Kasumi-1 (cell line): ENCODE measurements around the gene UBE2Z.
"Not testable (repeated sequence)": the region's sequence is repeated elsewhere in the genome, so short reads cannot be mapped to it uniquely, and the experiment has no call there.

Experiments used
- DNase-seq, 2 experiments: peaks; one replicate each; lab custom pipeline; 2025; lab: John Stamatoyannopoulos, UW

The UBE2Z gene

DNA sequence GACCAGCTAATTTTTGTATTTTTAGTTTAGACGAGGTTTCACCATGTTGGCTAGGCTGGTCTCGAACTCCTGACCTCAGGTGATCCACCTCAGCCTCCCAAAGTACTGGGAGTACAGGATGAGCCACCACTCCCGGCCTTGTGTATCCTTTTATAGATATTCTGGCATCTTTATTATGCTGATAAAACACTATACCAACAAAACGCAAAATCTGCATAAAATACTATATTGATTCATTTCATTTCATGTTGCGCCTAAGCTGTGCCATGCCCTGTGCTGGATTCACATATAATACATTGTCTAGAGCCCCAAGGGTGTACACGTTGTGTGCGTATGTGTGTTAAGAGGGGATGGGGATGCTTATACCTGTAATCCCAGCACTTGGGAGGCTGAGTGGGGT, 3.8 kb upstream of the UBE2Z start:
- DNase-seq = no peak

DNA sequence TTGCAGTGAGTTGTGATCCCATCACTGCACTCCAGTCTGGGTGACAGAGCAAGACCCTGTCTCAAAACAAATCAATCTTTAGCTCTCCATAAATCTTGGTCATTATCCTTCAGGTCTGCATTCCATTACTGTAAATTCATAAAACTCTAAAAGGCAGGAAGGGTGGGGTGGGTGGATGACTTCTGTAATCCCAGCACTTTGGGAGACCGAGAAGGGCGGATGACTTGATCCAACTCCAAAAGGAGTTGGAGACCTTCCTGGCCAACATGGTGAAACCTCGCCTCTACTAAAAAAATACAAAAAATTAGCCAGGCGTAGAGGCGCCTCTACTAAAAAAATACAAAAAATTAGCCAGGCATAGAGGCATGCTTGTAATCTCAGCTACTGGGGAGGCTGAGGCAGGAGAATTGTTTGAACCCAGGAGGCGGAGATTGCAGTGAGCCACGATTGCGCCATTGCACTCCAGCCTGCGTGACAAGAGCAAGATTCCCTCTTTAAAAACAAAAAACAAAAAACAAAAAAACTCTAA, 2.2 kb upstream of the UBE2Z start:
- no peak for DNase-seq

DNA sequence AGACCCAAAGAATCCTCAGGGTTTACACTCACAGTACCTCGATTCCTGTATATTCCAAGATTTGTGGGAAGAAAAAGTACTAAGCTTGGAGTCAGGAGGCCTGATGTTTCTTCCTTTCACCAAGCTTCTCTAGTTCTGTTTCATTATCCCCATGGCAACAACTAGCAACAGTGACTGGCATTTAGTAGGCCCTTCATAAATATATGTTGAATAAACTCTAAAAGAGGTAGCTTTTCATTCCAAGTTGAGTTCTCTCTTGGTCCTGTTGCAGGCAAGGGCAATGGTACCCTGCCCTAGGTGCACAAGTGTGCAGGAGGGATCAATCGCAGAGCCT, 527 bp upstream of the UBE2Z start:
- peak; percentile 70 to 89 for DNase-seq

DNA sequence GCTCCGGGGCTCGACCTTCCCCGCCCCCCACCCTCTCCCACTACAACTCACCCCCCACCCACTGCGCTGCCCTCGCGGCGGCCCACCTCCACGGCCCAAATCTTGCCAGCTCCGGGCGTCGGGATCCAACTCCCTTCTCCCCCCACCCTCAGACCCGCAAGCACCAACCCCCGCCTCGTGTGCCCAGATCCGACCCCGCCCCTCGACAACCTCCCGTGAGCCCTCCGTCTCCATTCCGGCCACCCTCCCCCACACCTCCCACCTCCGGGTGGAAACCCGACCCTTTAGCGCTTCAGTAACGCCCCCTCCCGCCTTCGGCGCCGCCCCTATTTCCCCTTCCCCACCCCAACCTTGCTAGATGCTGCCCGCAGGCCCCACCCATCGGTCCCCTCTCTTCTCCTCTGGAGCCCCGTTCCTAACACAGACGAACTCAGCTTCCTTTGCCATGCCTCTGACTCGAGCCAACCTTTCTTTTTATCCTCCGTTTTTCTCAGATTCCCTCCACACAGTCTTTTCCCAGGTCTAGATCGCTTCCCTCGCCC, 717 bp downstream of the UBE2Z start:
- DNase-seq = peak; percentile 96 to 98

DNA sequence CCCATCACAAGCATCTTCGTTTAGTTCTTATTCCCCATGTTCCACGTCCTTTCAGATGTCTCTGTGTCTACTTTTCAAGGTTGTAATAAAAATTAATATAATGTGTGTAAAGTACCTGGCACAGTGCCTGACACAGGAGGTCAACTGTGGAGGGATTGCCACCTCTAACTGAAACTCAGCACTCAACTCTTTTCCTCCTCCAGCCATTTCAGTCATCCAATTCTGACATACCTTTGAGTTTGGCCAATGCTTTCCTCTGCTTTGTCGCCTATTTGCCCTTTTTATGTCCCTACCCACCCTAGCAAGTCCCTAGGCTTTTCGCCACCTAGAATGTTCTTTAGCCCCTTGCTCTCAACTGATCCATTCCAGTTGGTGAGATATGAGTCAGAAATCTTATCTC, 1.6 kb downstream of the UBE2Z start:
- no peak for DNase-seq

DNA sequence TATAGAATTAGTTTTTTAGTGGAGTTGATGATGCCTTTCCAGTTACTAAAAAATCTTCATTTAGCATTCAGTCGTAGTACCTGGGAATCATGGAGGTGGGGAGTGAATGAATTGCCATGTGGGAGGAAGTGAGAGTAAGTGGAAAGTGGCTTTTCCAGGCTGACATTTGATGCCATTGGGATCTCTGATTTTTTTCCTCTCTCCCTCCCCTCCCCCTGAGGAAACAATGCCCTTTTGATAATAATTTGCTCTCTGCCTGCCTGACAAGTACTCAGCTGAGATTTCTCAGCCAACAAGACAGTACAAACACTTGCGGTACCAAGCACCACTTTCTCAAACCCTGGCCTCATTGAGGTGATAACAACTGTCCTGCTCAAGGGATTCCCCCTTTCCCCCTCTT, 2.2 kb downstream of the UBE2Z start:
- no peak for DNase-seq

DNA sequence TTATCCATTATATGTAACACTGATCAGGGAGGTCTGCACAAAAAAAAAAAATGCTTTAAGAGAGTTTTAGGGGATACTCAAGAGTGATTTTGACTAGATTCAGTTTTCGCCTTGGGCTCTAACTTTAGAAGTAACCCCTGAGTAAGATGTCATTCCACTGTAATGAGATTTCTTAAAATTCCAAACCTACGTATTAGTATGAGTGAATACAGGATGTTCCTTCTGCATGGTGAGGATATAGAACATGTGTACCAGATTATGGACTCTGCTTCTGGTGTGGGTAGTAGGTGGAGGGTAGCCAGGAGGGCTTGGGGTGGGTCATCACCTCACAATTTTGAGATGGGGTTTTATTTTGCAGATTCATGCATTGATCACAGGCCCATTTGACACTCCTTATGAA, 4.3 kb downstream of the UBE2Z start:
- no peak for DNase-seq

DNA sequence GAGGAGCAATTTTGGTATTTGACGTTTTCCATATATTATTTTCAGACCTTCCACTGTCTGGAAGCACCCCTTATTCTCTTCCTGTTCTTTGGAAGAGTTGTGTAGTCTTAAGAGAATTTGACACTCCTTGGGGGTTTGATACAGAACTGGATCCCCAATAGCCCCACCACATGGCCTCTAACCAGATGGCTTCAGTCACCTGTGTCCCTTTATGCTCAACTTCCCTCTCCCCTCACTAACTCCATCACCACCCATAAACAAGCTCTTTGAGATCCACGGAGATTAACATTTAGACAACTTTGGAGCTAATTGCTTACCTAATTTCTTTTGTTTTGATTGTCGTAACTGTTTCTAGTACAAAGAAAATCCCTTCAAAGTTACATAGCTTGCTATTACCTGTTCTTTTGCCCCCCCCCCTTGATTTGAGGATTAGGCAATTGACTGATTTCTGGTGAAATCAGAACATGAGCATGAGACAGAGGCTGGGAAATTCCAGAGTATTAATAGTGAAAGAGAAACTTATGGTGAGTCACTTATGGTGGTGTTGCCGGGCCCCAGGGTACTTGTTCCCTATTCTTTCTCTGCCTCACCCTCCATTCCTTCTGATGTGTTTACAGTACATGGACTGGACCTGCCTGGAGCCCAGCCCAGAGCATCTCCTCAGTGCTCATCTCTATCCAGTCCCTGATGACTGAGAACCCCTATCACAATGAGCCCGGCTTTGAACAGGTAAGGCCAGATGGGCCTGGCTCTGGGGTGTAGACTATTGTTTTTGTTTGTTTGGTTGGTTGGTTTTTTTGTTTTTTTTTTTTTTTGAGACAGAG, 7.5 kb downstream of the UBE2Z start:
- DNase-seq = no peak

DNA sequence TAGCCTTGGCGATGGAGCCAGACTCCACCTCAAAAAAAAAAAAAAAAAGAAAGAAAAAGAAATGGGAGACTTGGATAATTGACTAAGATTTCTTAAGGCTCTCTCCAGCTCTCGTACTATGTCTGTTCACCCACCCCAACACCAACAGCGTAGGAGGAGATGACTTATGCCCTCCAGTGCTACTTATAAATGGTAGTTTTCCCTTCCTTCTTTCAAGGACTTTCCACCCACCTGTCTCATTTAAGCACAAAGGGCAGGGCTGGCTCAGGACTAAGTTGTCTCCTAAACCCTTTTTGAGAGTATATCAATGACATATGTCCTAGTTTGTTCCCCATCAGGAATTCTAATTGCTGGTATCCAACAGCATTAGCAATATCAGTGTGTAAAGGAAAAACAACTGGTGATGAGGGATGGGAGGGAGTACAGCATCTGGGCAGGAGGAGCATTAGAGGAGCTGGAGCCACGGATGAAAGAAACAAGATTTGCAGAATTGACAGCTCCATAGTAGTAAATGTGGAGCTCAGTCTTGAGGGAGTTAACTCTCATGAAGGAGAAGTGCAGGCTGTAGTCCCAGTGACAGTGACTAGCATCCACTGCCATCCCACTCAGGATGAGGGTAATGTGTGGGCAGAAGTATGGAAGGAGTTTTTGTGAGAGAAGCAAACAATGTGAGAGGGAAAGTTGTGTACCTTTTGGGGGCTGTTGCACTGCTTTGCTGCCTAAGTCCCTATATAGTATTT, 17.2 kb downstream of the UBE2Z start:
- no peak for DNase-seq

DNA sequence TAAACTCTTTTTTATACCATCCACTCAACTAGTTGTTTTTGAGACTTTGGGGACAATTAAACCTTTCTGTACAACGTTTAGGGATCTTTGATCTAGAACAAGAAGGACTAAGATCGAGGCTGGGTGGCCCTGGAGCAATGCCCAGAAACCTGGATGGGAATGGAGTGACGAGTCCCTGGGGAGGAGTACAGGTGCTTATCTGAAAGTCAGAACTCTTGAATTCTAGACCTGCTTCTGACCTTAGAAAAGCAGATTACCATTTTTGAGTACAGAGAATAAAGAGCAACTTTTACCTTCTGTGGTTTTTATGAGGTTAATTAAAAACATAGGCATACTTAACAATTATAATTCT, 17.8 kb downstream of the UBE2Z start:
- no peak for DNase-seq

DNA sequence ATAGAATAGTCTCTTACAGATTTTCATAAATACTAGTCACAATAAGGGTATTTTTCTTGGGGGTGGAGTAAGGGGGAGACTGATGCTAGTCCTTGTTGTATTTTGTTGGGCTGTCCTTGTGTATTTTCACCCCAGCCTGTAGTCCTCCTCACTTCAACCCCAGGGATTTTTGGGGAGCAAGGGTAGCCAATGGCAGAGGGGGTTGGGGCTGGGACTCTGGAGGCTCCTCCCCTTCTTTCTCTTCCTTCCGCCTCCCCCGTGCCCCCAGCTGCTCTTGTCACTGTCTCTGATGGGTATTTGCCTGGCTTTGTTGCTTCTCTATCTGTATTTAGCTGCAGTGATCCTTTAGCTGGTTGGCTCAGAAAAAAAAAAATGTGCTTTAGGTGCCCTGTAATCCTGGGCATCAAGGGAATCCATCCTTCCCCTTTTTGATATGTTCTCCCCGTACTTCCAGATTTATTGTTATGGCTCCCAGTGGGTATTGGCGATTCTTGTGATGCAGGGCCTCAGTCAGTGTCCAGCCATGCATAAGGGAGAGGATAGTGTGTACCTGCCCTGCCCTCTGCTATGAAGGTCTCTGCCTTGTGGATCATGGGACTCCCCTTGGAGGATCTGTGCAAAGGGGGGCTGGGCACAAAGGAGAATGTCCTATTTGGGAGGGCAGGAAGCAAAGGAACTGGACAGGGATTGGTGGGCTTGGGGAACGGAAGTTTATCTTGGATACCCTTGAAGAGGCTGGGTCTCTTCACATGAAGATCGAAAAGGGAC, 20.0 kb downstream of the UBE2Z start:
- no peak for DNase-seq

DNA sequence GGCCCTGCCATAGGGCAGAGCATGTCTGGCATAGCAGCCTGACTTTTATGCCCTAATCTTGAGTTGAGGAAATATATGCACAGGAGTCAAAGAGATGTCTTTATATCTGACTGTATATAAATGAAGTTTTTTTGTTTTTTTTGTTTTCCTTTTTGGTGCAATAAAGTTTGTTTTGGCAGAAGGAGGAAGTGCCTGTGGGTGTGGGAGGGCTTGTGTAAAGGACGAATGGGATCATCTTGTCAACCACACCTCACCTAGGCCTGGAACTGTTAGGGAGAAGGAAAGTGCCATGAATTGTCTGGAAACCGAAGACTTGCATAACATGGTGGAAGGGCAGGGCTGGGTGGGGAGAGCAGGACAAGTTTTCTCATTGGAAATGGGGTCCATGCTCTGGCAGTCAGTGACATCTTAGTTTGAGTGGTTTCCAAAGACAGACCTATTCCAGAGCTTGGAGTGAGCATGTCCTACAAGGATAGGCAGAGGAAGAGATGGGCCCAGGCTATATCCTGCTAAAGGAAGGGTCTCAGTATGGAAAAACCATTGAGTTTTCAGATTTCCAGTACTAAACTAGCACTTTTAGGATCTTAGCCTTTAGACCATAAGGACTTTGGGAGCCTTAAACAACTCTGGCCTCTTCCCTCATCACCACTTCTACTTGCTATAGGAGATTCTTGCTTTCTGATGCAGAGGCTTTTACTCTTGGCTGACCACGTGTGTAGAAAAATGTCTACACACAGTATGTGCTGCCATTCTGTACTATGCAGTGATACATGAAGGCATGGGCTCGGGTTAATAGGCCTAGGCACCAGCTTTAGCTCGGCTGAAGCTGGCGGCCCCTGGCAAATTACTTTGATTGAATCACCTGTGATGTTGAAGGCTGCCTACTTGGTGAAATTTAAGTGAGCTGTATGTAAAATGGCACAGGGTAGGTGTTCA, 20.9 kb downstream of the UBE2Z start:
- DNase-seq = no peak

DNA sequence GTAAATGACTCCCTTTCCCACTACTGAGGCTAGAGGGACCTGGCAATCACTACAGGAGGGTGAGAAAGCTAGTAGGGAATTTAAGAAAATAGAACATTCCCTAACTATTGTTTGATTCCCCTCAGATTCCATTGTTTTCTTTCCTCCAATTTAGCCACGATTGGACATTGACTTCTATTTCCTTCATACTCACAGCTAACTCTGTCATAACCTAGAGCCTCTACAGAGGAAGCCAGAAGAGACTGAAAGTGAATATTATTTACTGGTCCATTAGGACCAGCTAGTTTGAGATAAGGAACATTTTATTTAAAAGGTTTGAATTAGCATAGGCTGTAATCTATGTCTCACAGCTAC, 21.6 kb downstream of the UBE2Z start:
- DNase-seq = no peak

DNA sequence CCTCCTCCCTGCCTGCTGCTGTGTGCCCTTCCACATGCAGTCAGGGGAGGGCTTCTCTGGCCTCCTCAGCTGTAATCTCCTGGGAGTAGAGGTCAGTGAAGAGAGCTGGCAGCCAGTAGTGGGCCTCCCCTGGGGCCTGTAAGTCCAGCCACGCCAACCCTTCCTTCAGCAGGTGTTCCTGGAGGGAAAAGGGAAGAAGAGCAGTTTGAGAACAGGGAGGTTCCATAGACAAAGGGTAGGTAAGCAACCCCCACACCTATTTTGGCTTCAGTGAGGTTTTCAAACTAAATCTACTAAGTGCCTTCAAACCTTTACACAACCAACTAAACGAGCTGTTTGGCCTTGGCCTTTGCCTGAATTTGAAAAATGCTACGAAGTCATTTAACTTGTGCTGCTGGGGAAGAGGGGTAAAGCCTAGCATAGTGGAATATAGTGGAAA, 22.2 kb downstream of the UBE2Z start:
- DNase-seq = no peak

DNA sequence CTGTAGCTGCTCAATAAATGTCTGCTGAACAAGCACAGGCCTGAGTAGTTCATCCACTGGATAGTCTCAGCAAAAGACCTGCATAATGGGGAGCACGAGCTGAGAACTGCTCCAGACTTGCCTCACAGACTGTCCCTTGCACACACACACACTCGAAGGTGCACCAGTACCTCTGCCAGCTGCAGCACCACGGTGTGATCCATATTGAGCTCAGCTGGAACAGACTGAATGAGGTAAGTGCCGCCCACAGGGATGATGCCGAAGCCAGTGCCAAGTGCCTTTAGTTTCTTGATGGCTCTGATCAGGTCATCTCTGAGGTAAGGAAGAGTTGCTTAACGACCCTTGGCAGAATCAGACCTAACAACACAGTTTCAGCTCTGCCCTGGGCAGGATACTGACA, 24.8 kb downstream of the UBE2Z start:
- DNase-seq = no peak

DNA sequence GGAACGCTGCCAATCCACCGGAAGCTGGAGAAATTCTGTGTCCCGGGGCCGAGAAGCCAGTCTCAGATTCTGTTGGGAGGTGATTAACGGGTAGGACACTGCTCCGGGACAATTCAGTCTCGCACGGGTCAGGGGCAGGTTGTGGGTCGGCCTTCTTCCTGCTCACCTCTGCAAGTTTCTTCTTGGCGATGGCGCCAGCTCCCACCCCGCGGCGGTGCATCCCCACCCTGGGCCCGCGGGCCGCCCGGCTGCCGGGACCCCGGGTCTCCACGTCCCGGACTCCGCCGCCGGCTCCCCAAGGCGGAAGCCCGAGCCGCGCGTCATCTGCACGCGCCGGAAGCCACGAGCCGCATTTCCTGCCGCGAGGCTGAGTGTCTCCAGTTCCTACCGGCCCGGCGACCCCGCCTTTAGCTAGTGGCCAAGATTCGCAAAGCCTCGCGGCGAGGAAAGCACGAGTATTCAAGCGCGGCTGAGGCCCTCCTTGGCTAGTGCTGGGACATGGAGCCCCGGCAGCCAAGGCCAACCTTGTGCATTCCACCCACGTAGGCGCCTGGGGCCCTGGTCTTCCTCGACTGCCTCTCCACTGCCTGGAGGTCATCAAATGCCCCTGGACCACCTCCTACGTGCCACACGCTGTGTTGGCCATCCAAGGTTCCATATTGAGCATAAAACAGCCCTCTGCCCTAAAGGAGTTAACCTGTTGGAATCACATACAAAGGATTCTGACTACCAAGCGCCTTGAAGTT, 36.5 kb downstream of the UBE2Z start, which contains the start of gene SNF8:
Gene SNF8, minus strand, starts transcription at position 328 of the 746 bp plus-strand sequence. Its CDS starts 108 bp downstream, at position 220.
- DNase-seq = peak; percentile 91 to 94

DNA sequence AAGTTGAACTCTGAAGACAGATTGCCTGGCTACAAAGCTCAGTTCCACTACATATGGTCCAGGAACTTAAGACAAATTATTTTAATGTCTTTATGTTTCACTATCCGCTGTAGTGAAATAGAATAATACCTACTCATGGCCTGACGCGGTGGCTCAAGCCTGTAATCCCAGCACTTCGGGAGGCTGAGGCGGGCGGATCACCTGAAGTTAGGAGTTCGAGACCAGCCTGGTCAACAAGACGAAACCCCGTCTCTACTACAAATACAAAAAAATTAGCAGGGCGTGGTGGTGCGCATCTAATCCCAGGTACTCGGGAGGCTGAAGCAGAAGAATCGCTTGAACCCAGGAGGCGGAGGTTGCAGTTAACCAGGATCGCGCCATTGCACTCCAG, 37.0 kb downstream of the UBE2Z start:
- DNase-seq = not testable (repeated sequence)

DNA sequence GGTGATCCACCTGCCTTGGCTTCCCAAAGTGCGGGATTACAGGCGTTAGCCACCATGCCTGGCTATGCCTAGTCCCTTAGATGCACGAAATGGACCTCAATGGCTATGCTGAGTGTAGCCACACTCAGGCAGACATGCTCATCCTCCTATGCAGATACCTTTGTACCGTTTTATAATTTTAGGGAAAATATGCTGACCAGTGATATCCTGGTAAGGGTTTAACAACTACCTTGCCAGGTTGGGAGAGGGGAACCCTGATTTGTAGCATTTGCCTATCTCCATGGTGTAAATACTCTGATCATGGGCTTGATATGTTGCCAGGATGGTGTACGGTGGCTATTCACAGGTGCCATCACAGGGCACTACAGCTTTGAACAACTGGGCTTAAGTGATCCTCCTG, 43.4 kb downstream of the UBE2Z start:
- DNase-seq = no peak

DNA sequence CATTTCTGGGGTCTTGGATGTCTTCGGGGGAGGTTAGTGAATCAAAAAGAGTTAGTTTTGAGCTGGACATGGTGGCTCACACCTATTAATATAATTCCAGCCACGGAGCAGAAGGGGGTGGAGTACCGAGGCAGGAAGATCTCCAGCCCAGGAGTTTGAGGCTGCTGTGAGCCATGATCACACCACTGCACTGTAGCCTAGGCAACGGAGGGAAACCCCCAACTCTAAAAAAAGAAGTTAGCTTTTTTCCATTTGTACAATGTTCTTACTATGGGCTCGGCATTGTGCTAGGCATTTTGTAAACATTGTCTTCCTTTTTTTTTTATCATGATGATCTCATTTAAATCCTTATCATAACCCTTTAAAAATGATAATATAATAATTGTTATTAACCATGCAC, 44.7 kb downstream of the UBE2Z start:
- no peak for DNase-seq

DNA sequence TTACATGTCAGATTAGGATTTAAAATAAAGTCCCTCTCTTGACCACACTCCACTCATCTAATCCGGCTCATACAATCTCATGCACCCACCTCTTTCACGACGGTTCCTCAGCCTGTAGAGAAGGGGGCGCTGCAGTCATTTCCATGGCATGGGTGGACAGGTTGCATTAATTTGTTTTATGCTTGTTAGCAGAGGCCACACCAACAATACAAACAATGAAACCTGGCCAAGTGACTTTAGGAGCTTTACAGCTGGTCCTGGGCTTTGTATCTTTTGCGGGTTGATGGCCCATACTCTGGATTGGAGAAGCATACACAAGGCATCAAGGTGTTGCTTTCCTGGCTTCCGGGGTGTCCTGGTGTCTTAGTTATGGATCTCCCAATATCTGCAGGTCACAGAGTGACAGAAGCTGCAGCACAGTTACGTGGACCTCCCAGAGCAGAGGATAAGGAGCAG, 46.1 kb downstream of the UBE2Z start:
- DNase-seq = no peak
